Fibroblast of lung (primary cell): ENCODE data around the gene MRC2. TPM values are rescaled to one million over a fixed set of nuclear protein-coding genes. Genes with fewer than 3 reads are reported as not detected.

Source experiments
- DNase-seq, 2 donors: peaks; one replicate each; pipeline versions ENCODE4 v3.0.0 to v3.0.0-alpha.2; 2010; ENCODE audit warnings: low read depth in 2 of 2
- H2AFZ ChIP-seq: 2 replicates; pipeline ENCODE4 v1.5.1; 2012; ENCODE audit warnings: low read length, control low read depth, inconsistent platforms
- H3K27ac ChIP-seq: 2 replicates; pipeline ENCODE4 v1.5.1; 2011; ENCODE audit warnings: low read length, control low read depth; ENCODE audit not compliant: insufficient read depth
- H3K27me3 ChIP-seq: 2 replicates; pipeline ENCODE4 v1.5.1; 2011; ENCODE audit warnings: mild to moderate bottlenecking, low read length; ENCODE audit not compliant: control insufficient read depth, insufficient read depth
- H3K36me3 ChIP-seq: 2 replicates; pipeline ENCODE4 v1.5.1; 2011; ENCODE audit warnings: low read length; ENCODE audit not compliant: control insufficient read depth, insufficient read depth
- H3K4me1 ChIP-seq: 2 replicates; pipeline ENCODE4 v1.5.1; 2011; ENCODE audit warnings: low read length; ENCODE audit not compliant: control insufficient read depth, insufficient read depth; ENCODE audit errors: extremely low read depth
- H3K4me2 ChIP-seq: 2 replicates; pipeline ENCODE4 v1.5.1; 2011; ENCODE audit warnings: low read length, control low read depth; ENCODE audit not compliant: insufficient read depth; ENCODE audit errors: extremely low read depth
- H3K4me3 ChIP-seq, 4 experiments: fragments of 200-600 bp in 1 of 4; sonication (generic) in 1 of 4; replicated peaks in 1 of 4; 2 replicates each; pipeline ENCODE4 v1.5.1; 2011 to 2016; ENCODE audit warnings: low read length in 4 of 4, low read depth in 3 of 4, mild to moderate bottlenecking in 3 of 4, control low read depth in 2 of 4, inconsistent platforms in 1 of 4, mixed read lengths in 1 of 4; ENCODE audit not compliant: insufficient read depth in 1 of 4; ENCODE audit errors: control extremely low read depth in 1 of 4
- H3K79me2 ChIP-seq: 2 replicates; pipeline ENCODE4 v1.5.1; 2012; ENCODE audit warnings: mild to moderate bottlenecking, low read length, inconsistent platforms; ENCODE audit not compliant: control insufficient read depth, insufficient read depth
- H3K9ac ChIP-seq: 2 replicates; pipeline ENCODE4 v1.5.1; 2011; ENCODE audit warnings: mild to moderate bottlenecking, low read length, control low read depth; ENCODE audit not compliant: insufficient read depth
- H3K9me3 ChIP-seq: 2 replicates; pipeline ENCODE4 v1.5.1; 2012; ENCODE audit warnings: low read depth, low read length; ENCODE audit not compliant: control insufficient read depth, insufficient read depth
- H4K20me1 ChIP-seq: 2 replicates; pipeline ENCODE4 v1.5.1; 2011; ENCODE audit warnings: low read length; ENCODE audit not compliant: control insufficient read depth, insufficient read depth; ENCODE audit errors: extremely low read depth
- CTCF ChIP-seq, 2 donors: IDR thresholded peaks in 1 of 2; conservative IDR thresholded peaks in 1 of 2; 1 replicate in 1 of 2; 2 replicates in 1 of 2; pipeline ENCODE4 v1.5.1; 2011 to 2012; ENCODE audit warnings: low read length in 2 of 2, control low read depth in 1 of 2, inconsistent platforms in 1 of 2, low read depth in 1 of 2, mild to moderate bottlenecking in 1 of 2
- EZH2 ChIP-seq: IDR thresholded peaks from 2 replicates; pipeline ENCODE4 v1.5.1; 2012; ENCODE audit warnings: low read length, control low read depth, mild to moderate bottlenecking; ENCODE audit errors: missing control alignments
- polyA plus RNA-seq, 2 donors: library from polyadenylated mRNA; depleted of rRNA in 1 of 2; stranded (reverse) in 1 of 2; unstranded in 1 of 2; fragments of >200 nt; gene quantifications; 2 replicates each; pipeline ENCODE4 v1.2.1, GENCODE V29; 2011 to 2012; ENCODE audit warnings: missing spikeins in 1 of 2
- total RNA-seq: library from RNA; depleted of rRNA; stranded (reverse); fragments of >200 nt; gene quantifications from 2 replicates; pipeline ENCODE4 v1.2.1, GENCODE V29; 2014

Gene MRC2
- total and polyA plus RNA-seq, 2 donors (not counting 1 experiment from before 2014, with no cell fraction given): 98.7 to 164 TPM

GRCh38 chr17:62631086-62631935 lies 3.8 kb downstream of the MRC2 start:
- H3K36me3 ChIP-seq: peaks cover 5% of the 10 kb centered on the region
- TF ChIP-seq CTCF (conservative IDR thresholded peaks at IDR 0.05 in 1 of 2, IDR thresholded peaks at IDR 0.05 in 1 of 2; ENCODE audit: low read depth in 1 of 2, low read length in 2 of 2) (no peak), EZH2 (no peak)
- H3K9ac ChIP-seq: no peak overlapping the region
- H3K27ac ChIP-seq: no peak overlapping the region
- no peak overlapping the region for H2AFZ ChIP-seq
- peaks cover 70% of the 10 kb centered on the region for H3K79me2 ChIP-seq
- peaks cover 28% of the 10 kb centered on the region for H3K4me1 ChIP-seq
- peaks cover 2% of the 10 kb centered on the region for H4K20me1 ChIP-seq
- H3K27me3 ChIP-seq: no peaks in the 10 kb centered on the region
- peak overlapping the region; percentile 52 for H3K4me2 ChIP-seq
- H3K4me3 ChIP-seq: no peak overlapping the region
- DNase-seq: no peak
- no peaks in the 10 kb centered on the region for H3K9me3 ChIP-seq

- H2AFZ ChIP-seq: no peak overlapping the region
- TF ChIP-seq EZH2 (no peak), CTCF (conservative IDR thresholded peaks at IDR 0.05 in 1 of 2, IDR thresholded peaks at IDR 0.05 in 1 of 2; ENCODE audit: low read depth in 1 of 2, low read length in 2 of 2) (no peak)
- no peak for DNase-seq
- H3K36me3 ChIP-seq: peaks cover 5% of the 10 kb centered on the region
- no peak overlapping the region for H3K4me3 ChIP-seq
- H3K9me3 ChIP-seq: no peaks in the 10 kb centered on the region
- H3K79me2 ChIP-seq: peaks cover 78% of the 10 kb centered on the region
- H3K27me3 ChIP-seq: no peaks in the 10 kb centered on the region
- H4K20me1 ChIP-seq: peaks cover 2% of the 10 kb centered on the region
- peaks cover 26% of the 10 kb centered on the region for H3K4me1 ChIP-seq
- peak overlapping the region; percentile 31 for H3K27ac ChIP-seq
- no peak overlapping the region for H3K9ac ChIP-seq
- H3K4me2 ChIP-seq: peak overlapping the region; percentile 20
Observed at GRCh38 chr17:62631936-62632924, 4.8 kb downstream of the MRC2 start.

GRCh38 chr17:62637809-62638208 lies 10.3 kb downstream of the MRC2 start:
- no peak overlapping the region for H3K9ac ChIP-seq
- no peak for TF ChIP-seq EZH2
- TF ChIP-seq CTCF (conservative IDR thresholded peaks at IDR 0.05 in 1 of 2, IDR thresholded peaks at IDR 0.05 in 1 of 2; ENCODE audit: low read depth in 1 of 2, low read length in 2 of 2): no peak
- no peak overlapping the region for H3K4me3 ChIP-seq
- H3K27me3 ChIP-seq: no peaks in the 10 kb centered on the region
- no peak overlapping the region for H3K4me2 ChIP-seq
- no peaks in the 10 kb centered on the region for H4K20me1 ChIP-seq
- no peak overlapping the region for H2AFZ ChIP-seq
- peaks cover 59% of the 10 kb centered on the region for H3K79me2 ChIP-seq
- no peak overlapping the region for H3K27ac ChIP-seq
- DNase-seq: no peak
- peaks cover 2% of the 10 kb centered on the region for H3K36me3 ChIP-seq
- peaks cover 2% of the 10 kb centered on the region for H3K4me1 ChIP-seq
- H3K9me3 ChIP-seq: no peaks in the 10 kb centered on the region
